RKO (cell line): ENCODE data around the gene RARA.

Source experiments
- DNase-seq: peaks from one replicate; pipeline ENCODE4 v3.0.0-alpha.2; 2016; ENCODE audit warnings: low spot score

The RARA gene

DNA sequence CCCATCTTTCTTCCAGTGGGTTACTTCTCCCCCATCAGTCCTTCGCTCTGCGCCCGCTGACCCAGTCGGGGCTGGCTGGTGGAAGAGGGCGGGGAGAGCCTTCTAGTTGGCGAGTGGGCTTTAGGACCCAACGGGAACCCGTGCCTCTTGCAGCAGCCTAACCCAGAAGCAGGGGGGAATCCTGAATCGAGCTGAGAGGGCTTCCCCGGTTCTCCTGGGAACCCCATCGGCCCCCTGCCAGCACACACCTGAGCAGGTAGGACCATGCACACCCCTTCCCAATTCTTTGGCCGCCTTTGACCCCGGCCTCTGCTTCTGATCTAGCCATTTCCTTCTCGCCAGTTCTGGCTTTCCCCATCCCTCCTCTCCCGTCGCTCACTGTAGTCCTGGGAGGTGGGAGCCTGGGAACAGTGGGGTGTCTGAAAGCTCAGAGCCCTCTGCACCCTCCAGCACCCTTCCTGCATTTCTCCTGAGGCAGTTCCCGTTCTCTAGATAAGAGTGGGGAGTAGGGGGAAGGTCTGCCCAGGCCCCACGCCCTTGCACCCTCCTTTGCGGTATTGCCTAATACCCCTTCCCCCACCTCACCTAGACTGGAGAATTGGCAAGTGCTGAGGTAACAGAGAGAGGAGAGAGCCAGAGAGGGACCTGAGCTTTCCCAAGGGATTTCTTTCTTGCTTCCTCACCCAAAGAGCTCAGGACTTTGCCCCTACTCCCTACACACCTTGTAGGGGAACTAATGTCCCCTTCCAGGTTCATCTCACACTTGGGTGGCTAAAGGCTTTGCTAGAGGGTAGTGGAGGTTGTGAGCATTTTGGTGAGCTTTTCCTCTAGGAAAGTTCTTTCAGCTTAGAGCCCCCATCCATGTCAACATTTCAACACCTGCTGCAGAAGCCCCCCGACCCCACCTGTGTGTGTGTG is at the start of gene RARA:
TSS of gene RARA (plus strand) at position 150 of the 918 bp plus-strand sequence. CDS start 22,039 bp downstream, outside the sequence.
- no peak for DNase-seq

DNA sequence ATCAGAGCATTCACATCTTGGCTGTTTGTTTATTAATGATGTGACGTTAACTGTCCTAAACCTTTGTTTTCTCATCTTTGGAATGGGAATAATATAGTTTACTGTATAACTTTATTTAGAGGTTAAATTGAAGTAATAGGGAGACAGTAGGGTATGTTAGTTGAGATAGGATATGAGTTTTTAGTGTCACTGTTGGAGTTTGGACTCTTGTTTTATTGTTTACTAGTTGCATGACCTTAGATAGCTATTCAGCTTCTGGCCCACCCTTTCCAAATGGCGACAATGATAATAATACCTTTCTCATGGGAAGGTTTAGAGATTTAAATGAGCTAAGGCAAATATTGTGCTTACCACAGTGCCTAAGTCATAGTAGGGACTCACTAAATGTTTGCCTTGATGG is 49.5 kb upstream of the RARA start:
- DNase-seq: no peak

DNA sequence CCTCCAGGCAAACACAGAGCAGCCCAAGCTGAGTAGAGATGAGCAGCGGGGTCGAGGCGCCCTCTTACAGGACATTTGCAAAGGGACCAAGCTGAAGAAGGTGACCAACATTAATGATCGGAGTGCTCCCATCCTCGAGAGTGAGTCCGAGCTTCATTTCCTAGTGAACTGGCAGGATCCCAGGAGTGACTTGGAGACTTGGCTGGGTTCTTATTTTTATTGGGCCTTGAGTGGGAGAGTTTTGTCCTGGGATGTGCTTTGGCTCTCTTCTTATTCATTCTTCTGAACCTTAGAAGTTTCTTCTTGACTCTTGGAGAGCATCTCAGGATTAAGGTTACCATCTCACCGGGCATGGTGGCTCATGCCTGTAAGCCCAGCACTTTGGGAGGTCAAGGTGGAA is 48.5 kb upstream of the RARA start:
- no peak for DNase-seq

DNA sequence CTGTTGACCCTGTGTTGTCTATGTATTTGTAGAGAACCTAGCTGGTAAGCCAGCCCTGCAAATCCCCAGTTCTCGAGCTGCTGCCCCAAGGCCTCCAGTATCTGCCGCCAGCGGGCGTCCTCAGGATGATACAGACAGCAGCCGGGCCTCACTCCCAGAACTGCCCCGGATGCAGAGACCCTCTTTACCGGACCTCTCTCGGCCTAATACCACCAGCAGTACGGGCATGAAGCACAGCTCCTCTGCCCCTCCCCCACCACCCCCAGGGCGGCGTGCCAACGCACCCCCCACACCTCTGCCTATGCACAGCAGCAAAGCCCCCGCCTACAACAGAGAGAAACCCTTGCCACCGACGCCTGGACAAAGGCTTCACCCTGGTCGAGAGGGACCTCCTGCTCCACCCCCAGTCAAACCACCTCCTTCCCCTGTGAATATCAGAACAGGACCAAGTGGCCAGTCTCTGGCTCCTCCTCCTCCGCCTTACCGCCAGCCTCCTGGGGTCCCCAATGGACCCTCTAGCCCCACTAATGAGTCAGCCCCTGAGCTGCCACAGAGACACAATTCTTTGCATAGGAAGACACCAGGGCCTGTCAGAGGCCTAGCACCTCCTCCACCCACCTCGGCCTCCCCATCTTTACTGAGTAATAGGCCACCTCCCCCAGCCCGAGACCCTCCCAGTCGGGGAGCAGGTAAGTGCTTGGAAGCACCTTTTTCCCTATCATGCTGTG is 44.4 kb upstream of the RARA start:
- DNase-seq: no peak

DNA sequence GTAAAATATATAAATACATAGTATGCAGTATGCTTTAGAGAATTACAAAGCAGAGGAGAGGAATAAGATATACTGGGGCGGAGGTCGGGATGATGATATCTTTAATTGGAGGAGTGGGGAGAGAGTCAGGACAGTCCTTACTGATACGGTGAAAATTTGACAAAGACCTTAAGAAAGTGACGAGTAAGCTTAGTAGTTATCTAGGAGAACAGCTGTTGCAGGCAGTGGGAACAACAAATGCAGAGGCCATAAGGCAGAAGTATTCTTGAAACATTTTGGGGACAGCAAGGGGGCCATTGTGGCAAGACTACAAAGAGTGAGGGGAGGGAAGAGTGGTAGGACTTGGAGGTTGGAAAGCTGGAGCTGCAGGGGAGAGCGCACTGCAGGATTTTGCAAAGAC is 43.6 kb upstream of the RARA start:
- no peak for DNase-seq

DNA sequence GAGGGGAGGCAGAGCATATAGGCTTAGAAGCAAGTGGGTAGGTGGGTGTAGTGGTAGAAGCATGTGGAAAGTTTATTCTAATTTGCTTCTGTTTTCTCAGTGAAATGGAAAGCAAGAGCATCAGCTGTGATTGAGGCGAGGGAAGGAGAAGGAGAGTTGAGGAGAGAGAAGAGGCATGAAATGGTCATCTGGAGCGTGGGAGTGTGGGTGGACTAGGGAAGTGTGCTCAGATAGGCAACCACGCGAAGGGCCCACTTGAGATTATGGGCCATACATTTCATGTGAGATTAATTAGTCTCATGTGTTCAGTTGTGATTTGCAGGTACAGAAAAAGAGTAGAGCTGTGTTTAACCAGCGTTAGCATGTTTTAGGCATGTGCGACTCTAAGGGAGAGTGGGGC is 42.1 kb upstream of the RARA start:
- no peak for DNase-seq

DNA sequence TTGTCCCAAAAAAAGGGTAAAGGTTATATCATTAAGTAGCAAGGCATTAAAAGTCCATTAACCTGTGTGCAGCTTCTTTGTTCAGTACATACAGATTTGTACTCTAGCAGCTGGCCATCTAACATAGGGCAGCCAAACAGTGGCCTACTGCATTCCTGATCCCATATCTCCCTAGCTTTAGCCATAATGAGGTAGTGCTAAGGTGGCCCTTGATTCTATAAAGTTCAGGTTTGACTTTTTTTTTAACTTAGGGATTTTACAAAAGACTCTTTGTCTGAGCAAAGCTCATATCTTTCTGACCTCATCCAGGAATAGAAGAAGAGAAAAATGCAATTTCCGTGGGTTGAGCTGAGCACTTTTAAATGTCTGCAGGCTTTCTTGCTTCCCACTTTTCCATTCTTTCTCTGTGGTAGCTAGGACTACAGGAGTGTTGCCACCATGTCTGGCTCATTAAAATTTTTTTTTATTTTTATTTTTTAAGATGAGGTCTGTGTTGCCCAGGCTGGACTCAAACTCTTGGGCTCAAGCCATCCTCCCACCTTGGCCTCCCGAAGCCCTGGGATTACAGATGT is 40.8 kb upstream of the RARA start:
- no peak for DNase-seq

DNA sequence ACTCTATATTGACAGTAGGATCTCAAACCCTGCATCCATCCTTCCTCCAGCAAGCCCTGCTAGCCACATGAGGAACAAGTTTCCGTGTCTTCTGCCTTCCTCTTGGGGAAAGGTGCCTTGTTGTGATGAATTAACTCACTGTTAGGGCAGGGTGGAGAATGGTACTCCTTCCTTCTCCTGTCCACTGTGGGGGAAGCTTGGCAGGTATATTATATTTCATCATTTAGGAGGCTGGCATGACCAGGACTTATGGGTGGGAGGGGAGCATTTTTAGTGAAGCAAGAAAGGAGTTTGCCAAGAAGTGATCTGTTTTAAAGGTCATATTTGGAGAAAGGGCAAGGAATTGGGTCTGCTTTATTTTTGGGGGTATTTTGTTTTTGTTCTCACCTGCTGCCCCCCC is 30.6 kb upstream of the RARA start:
- no peak for DNase-seq

DNA sequence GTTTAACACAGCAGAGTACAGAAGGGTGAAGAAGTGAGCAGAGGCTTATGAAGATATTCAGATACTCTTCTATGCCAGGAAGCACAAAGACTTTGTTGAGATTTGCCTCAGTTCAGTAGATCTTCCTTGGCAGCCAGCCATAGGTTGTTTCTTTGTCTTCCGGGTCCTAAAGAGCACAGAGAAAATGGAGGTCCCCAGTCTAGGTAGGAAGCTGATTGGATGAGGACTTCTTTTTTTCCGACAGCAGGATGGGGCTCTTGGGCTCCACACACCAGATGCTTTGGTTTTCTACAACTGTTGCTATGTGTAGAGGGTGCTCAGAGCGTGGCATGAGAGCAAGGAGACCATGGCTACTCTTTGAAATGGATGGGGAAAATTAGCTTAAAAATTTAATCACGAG is 29.6 kb upstream of the RARA start:
- DNase-seq: no peak

DNA sequence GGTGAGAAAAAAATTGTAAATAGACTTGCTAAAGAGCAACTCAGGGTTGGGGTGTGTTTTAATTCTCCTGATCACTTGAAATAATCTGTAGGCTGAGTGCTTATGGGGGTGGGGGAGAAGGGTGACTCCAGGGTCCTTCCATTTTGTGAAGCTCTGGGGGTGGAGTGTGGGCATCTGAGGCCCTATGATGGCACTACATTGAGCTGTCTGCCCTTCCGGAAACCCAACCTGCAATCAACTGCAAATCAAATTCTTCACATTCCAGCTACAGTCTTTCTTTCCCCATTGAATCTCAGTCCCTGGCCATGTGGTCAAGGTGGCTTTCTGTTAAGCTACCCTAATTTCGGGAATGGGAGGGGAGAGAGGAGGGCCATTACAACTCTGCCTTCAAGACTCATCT is 27.3 kb upstream of the RARA start:
- DNase-seq: no peak

DNA sequence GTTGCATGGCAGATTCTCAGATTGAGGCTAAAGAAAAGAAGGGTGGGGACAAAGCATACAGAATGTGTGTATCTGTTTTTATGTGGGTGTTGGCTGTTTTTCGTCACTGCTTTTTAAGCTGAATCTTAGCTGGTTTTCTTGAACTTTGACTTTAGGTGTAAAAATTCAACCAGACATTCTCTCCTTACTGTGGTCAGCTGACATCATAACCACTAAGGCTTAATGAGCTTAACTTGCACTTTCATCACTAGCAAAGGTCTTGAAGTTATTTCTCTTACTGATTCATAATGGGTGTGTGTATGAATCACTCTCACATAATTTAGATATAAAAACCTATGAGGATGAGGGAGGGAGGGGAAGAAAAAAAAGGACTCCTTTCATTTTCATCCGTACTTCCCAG is 25.3 kb upstream of the RARA start:
- peak; percentile 85 for DNase-seq

DNA sequence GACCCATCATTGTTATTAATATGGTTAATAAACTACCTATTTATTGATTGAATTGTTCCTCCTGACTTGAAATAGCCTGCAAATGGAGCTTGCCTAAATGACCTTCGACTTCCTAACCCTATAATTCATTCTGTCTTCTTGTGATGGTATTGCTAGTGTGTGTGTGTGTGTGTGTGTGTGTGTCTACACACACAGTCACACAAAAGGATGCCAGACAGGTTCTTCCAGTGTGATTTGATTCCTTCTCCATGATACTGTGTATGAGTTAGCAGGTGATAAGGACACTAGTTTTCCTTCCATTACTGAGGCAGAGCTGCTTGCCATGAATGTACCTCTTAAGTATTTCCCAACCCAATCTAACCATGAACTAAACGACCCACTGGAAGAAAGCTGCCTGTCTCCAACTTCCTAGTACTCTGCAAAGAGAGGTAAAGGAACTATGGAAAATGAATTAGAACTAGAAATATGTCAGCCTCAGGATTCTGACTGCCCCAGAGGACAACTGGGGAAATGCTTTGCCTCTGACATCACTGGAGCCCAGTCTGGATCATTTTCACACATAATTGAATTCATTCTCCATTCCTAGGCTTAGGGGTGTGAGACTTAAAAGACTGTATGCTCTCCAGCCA is 24.8 kb upstream of the RARA start:
- peak; percentile 34 for DNase-seq

DNA sequence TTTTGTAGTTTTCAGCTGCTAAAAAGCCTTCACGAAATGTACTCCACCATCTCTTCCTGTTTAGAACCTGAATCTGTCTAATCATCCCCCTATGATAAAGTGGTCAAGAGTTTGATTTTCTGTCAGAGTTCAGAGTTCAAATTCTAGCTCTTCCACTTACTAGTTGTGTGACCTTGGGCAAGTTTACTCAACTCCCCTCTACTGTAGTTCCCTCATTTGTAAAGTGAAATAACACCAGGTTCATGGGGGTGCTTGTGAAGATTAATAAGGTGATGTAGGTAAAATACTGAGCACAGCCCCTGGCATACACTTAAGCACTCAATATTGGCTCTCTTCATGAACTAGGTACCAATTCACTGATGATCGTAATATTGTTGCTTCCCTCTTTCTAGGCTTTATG is 22.5 kb upstream of the RARA start:
- DNase-seq: no peak

DNA sequence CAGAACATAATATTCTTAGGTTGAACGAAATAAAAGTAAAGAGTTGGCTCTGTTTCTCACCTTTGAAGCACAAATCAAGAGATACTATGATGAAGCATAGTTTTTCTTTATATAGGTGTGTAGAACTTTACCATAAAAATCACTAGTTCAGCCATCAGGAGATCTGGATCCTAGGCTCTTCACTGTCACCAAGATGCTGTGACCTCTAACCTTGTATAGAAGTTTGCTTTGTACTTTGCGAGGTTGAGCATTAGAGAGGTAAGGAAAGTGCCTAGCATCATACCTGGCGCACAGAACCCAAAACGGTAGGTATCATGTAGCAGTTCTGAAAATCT is 21.9 kb upstream of the RARA start:
- no peak for DNase-seq

DNA sequence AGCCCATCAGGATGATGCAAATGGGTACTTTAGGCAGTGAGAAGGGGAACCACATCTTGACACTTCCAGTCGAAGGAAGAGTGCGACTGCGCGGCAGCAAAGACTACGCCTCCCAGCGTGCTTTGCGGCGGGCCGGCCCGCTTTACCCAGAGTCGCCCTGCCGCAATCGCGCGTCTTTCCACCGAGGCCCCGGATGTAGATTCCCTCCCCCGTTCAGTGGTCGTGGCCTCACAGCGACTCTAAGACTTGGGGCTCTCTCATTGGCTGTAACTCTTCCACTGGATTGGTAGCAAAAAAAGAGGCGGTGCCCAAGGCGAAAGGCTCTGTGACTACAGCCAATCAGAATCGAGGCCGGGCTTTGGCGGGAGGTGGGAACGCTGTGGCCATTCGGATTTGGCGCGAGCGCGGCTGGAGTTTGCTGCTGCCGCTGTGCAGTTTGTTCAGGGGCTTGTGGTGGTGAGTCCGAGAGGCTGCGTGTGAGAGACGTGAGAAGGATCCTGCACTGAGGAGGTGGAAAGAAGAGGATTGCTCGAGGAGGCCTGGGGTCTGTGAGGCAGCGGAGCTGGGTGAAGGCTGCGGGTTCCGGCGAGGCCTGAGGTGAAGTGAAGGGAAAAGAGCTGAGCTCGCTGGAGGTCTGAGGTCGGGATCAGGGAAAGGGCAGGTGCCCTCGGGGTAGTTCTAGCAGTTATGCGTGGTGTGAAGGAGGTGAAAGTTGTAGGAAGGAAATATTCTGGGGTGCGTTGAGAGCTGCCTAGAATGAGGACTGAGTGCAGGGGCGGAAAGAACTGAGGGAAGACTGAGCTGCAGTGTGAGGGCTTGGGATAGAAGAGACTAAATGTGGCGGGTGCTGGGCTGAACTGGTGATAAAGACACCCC is 21.2 kb upstream of the RARA start, which contains the start of gene CDC6:
TSS of gene CDC6 (plus strand) at position 386 of the 876 bp plus-strand sequence. CDS start 1,542 bp downstream, outside the sequence.
- DNase-seq: peak; percentile 100

DNA sequence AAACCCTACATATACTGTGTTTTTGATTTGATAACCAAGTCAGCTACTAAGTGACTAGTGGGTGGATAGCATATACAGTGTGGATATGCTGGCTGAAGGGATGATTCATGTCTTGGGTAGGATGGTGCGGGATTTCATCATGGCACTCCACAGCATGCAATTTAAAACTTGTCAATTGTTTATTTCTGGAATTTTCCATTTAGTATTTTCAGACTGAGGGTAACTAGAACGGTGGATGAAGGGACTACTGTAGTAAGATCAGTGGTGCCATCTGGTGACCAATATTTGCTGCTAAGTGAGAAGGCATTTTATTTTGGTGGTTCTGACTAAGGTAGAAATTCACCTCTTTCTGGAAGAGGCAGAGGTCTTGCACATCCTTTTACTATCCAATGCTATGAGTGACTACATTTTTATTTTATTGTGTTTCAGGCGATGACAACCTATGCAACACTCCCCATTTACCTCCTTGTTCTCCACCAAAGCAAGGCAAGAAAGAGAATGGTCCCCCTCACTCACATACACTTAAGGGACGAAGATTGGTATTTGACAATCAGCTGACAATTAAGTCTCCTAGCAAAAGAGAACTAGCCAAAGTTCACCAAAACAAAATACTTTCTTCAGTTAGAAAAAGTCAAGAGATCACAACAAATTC is 18.2 kb upstream of the RARA start:
- peak; percentile 89 for DNase-seq

DNA sequence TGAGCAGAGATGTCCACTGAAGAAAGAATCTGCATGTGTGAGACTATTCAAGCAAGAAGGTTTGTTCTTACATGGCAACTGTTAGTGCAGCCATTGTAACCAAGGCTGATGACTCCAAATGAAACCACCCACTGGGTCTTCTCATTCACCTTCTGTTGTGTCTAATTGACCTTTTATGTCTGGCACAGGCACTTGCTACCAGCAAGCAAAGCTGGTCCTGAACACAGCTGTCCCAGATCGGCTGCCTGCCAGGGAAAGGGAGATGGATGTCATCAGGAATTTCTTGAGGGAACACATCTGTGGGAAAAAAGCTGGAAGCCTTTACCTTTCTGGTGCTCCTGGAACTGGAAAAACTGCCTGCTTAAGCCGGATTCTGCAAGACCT is 17.7 kb upstream of the RARA start:
- DNase-seq: no peak

DNA sequence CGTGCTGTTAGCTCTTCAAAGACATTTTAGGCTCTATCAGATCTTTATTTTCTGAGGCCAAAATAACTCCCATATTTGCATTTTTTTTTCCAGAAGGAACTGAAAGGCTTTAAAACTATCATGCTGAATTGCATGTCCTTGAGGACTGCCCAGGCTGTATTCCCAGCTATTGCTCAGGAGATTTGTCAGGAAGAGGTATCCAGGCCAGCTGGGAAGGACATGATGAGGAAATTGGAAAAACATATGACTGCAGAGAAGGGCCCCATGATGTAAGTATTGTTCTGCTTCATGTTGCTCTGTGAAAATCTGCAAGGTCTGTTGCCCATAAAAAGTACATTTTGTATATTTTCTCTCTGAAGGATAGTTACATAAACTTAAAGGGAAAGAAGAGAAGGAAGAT is 15.6 kb upstream of the RARA start:
- no peak for DNase-seq

DNA sequence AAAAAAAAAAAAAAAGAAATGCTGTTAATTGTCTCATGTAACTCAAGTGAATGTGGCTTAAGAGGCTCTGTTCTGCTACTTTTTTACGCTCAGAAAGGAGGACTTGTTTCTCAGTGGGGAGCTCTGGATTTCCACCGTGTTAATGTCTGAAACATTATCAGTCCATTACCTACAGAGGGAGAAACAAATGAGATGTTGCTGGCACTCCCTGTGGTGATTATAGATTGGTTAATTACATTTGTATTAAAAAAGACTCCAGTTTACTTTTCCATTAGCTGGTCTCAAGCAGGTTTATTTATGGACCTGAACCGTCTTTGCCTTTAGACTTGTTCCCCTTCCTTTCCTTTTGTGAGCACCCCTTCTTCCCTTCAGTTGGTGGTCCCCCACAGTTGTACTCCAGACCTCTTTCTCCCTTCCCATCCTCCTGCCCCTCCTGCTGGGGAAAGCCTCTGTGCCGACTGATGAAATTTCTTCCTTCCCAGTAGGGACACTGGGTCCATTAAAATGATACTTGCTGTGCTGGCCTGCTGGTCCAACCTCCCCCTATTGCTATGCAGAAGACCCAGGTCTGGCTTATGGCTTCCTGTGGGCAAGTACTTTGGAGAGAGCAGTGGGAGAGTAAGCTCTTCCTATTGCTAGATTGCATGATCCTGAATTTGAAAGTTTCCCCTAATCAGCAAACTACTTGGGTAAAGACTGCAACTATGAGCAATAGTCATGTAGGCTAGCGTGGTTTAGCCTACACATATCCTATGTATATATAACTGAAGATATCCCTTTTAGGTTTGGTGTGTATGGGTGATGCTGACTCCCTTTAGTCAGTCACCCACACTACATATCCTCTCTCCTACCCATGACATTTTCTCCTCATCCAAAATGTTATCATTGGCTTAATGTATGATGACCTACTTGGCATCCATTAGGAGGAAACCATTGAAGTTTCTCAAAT is 13.2 kb upstream of the RARA start:
- DNase-seq: no peak

DNA sequence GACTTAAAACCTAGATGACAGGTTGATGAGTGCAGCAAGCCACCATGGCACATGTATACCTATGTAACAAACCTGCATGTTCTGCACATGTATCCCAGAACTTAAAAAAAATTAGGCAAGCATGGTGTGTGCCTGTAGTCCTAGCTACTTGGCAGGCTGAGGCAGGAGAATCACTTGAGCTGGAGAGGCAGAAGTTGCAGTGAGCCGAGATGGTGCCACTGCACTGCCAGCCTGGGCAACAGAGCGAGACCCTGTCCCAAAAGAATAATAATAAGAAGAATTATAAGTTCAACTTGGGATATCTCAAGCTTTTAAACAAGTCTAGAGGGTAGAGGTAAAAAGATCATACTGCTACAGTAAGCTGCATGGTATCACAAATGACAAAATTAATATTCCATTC is 11.5 kb upstream of the RARA start:
- DNase-seq: no peak
